ENCODE data around the gene NEK2.
"Not testable (repeated sequence)": the region's sequence is repeated elsewhere in the genome, so short reads cannot be mapped to it uniquely, and the experiment has no call there.

The NEK2 gene

DNA sequence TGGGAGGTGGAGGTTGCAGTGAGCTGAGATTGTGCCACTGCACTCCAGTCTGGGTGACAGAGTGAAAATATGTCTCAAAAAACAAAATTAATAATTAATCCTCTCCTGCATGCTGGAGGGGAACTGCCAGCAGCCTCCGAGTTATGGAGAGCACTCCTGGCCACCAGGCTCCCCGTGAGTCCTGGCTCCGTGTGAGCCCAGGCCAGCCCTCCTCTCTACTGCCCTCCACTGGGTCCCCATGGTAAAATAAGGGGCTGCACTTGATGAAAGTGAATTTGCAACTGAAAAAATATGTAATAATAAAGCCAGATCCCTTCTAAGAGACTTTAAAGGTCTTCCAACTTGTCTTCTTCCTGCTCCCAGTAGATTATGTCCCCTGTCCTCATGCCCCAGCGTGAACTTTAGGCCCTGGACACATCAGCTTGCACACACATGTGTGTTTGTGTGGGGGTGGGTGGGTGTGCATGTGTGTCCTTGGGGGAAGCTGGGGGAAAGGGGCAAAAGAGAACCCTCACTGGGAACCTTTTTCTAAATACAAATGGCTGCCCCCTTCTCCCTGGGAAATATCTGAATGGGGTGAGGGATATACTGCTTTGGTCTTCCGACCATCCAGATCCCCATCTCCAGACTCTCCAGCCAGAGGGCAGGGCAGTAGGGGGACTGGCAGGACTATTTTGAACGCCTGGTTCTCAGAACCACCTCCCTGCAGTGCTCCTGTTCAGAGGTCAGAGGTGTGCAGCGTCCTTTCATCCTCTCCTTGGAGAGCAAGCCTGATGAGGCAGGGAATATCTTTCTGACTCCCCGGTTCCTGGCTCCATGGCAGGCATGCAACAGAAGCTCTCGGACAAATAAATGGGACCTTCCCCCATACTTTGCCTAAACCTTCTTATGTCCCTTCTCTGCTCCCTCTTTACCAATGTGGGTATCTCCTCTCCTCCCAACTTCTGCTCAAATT lies 26.2 kb downstream of the NEK2 start:
- no peak for DNase-seq

DNA sequence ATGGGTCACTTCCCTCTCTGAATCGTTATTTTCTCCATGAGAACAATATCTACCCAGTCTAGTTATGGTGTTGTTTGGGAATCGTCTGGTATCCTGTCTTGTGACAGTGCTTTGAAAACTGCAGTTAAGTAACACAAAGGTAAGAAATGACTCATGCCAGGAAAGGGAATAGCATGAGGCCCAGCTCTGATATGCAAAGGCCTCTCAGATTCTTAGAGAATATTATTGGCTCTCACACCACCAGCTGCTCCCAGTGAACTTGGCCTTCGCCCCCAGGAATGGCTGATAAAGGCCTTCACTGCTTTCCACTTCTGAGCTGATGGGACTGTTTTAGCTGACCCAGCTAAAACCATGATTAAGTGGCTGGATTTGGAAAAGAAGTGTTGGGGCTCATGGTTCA lies 27.1 kb downstream of the NEK2 start:
- DNase-seq = no peak

DNA sequence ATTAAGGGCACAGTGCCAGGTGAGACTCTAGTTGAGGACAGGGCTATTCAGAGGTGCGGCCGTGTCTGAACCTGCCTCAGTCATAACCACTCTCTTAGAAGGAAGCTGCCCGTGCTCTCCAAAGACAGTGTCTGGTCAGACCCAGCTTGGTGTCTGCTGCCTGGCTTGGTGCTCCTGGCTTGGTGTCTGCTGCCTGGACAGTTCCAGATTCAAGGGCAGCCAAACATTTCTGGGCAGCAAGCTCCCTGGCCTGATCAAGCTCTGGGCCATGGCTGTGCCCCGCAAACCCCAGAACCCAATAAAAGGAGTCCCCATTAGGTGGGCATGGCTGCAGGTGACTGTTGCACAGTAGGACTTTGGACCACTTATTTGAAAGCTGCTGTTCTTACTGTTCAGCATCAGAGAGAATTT lies 27.7 kb downstream of the NEK2 start:
- peak; percentile 16 for DNase-seq

DNA sequence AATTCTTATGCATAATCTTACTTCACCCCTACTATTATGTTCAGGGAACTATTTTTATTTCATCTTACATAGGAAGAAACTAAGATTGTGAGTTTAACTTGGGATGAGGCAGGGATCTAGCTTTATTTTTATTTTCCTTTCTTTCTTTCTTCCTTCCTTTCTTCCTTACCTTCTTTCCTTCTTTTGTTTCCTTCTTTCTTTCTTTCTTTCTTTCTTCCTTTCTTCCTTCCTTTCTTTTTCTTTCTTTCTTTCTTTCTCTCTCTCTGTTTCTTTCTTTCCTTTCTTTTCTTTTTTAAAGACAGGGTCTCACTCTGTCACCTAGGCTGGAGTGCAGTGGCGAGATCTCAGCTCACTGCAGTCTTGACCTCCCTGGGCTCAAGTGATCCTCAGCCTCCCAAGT lies 28.9 kb downstream of the NEK2 start:
- no peak for DNase-seq

DNA sequence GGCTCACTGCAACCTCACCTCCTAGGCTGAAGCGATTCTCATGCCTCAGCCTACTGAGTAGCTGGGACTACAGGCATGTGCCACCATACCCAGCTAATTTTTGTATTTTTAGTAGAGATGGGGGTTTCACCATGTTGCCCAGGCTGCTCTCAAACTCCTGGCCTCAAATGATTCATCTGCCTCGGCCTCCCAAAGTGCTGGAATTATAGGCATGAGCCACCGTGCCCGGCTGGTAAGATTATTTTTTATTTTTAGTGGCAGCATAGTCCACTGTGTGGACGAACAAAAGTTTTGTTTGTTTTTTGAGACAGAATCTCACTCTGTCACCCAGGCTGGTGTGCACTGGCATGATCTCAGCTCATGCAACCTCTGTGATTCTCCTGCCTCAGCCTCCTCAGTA lies 29.8 kb downstream of the NEK2 start:
- not testable (repeated sequence) for DNase-seq

DNA sequence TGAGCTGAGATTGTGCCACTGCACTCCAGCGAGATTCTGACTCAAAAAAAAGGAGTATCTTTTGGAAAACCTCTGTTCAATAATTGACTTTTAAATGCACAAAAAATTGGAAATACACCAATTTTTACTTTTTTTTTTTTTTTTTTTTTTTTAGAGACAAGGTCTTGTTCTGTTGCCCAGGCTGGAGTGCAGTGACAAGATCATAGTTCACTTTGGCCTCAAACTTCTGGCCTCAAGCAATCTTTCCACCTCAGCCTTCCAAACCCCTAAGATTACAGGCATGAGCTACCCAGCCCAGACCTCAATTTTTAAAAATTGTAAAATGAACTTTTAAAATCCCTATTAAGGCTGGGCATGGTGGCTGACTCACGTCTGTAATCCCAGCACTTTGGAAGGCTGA lies 30.8 kb downstream of the NEK2 start:
- DNase-seq = no peak

DNA sequence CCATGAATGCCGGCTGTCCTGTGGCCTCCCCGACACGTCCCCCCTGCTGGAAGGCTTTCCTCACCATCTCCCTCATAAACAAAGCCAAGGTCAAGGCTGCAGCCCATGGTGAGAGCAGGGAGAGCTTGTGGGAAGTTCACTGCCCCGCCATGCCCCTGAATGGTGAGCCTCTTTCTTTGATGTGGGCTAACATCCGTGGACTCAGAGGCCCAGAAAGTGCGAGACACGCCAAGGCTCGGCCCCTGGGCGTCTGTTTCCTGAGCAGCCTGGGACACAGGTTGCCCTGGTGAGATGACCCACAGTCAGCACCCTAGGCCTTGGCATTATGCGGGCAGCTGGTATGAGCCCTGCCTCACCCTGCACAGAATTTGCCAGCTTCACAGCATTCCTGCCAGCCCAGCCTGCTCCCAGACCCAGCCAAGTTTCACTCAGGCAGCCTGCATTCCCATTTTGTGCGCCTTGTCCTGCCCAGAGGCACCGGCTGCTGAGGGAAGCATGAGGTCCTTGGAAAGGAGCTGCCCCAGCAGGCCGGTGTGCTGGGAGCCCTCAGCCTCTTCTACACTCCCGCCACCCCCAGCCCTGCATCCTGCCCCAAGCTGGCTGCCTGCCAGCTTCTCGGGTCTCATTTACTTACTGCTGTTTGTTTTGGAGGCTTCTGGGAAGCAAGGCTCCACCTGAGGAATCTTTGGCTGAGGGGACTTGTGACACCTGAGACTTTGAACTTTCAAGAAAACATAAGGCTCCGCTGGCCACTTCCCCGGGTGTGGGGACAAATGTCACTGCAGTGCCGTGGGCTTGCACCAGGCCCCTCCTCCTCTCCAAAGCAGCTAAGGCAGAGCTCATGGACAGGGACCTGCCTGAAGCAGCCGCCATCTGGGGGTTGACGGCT lies 31.9 kb downstream of the NEK2 start:
- DNase-seq = peak; percentile 84

DNA sequence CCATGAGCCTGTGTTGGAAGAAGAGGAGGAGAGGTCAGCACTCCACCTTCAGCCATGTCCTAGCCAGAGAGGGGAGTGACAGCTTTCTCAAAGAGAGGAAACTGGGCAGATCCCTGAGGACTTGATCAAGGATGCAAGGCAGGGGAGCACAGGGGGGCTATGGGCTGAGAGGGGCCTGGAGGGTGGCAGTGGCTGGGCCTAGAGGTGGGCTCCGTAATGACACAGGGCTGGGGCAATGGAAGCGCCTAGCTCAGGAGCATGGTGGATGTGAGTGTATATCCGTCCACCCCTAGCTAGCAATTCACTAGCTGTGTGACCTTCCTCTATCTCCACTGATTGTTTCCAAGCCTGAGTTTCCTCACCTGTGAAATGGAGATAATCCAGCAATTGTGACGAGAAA lies 32.6 kb downstream of the NEK2 start:
- no peak for DNase-seq

DNA sequence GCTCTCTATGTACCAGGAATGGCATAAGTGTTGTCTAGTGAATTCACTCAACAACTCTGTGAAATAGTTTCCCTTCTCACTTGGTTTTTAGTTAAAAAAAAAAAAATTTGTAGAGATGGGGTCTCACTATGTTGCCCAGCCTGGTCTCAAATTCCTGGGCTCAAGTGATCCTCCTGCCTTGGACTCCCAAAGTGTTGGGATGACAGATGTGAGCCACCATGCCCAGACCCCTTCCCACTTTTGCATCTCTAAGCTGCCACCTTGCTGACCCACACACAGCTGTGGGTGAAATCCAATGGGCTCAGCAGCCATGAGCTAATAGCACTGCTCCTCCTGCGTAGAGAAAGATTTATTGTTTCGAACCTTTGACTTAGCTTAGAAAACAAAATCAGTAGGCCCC lies 33.5 kb downstream of the NEK2 start:
- no peak for DNase-seq

DNA sequence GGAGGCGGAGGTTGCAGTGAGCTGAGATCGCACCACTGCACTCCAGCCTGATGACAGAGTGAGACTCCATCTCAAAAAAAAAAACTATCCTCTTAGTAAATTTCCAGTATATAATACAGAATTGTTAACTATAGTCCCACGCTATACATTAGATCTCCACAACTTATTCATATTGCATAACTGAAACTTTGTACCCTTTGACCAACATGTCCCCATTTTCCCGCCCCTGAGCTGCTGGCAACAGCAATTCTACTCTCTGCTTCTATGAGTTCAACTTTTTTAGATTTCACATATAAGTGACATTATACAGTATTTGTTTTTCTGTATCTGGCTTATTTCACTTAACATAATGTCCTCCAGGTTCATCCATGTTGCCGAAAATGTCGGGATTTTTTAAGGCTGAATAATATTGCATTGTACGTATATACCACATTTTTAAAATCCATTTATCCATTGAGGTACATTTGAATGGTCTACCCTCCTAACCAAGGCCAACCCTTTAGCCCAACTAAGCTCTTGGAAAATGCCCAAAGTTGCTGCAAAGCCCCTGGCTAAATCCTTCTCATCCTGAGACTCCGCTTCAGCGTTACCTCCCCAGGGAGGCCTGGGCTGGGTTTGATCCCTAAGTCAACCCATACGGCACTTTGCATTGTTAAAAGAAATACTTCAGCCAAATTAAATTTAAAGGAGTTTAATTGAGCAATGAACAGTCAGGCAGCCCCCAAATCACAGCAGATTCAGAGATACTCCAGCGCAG lies 34.2 kb downstream of the NEK2 start:
- DNase-seq = no peak

DNA sequence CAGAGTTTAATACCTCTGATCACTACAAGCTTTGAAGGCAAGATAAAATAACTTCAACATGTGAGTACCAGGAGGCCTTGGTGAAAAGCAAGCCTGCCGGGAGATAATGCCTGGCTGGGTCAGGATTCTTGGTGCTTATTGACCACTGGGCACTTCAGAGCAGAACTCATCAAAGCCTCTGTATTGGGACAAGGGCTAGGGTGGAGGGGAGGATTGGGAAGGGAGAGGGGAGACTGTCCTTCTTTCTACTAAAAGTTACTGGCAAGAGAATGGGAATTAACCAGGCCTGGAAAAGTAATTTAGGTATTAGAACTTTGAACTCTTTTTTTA lies 35.2 kb downstream of the NEK2 start:
- DNase-seq = no peak

DNA sequence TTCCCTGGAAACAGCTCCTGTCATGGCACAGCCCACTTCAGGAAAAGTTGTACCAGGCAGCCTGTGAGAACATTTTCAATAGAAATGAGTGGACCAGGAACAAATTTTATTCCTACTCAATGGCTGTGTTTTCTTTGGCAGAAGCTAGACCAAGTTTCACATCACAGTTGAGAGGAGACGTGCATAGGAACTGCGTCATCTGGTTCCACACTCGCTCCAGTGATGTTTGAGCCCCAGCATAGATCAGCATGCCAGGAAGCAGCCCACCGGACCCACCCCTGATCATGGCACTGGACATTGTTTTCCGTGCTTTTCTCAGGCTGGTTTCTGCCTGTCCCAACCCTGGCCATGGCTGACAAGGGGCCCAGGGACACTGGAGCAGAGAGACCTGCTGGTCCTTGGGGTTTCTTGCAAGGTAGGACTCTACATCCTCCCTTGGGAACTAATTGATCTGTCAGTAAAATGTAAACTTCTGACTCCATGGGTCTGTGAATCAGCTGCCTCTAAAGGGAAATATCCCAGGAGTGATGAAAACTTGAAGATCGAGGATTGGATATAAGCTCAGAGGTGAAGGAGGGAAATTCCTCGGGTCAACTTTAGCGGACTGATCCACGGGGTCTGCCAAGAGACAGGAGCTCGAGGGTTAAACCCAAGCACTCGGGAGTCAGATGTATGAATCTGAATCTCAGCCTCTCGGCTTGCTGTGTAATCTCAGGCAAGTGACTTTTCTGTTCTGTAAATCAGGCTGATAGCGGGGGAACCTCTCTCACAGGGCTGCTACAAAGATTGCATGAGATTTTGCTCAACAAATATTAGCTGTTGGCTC lies 35.7 kb downstream of the NEK2 start:
- no peak for DNase-seq

DNA sequence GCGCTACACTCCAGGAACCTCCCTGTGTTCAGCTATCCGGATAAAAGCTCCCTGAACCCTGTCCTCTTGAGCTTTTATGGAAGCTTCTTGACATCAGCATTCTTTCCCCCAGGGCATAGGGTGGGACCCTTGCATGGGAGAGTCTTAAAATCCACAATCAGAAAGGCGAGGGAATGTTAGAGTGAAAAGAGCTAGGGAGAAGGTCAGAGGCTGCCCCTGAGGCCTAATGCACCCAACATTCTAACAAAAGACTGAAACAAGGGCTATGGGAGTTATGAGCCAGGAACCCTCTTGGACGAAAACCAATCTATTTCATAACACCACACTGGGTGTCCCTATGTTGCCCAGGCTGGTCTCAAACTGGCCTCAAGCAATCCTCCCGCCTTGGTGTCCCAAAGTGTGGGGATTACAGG lies 36.7 kb downstream of the NEK2 start:
- DNase-seq = no peak

DNA sequence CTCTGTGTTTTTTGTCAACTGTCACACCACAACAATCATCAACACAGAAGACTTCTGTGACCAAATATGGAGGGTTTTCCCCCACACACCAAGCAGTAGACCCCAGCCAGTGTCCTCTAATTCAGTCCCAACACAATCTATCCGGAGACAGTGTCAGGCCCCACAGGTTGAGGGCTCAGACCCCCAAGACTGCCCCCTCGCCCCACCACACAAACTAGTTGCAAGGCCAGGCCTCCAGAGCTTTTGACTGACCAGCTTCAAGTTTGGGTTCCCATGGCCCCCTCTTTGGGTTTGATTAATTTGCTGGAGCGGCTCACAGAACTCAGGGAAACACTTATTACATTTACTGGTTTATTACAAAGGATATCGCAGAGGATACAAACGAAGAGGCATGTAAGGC lies 37.2 kb downstream of the NEK2 start:
- DNase-seq = no peak

DNA sequence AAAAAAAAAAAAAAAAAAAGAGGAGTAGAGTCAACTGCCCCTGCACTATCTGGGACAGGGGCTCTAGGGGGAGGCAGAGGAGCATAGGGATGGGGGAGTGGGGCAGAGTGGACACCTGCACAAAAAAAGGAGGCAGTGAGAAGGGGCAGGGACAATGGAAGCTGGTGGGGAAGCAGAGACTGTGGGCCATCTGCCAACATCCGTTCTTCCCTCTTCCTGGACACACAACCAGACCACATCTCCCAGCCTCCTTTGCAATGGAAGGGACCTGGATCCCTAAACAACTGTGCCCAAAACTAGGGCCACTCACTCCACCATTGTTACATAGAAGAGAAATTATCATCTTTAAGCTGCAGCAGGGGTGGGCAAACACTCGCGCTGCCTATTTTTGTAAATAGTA lies 38.4 kb downstream of the NEK2 start:
- no peak for DNase-seq

DNA sequence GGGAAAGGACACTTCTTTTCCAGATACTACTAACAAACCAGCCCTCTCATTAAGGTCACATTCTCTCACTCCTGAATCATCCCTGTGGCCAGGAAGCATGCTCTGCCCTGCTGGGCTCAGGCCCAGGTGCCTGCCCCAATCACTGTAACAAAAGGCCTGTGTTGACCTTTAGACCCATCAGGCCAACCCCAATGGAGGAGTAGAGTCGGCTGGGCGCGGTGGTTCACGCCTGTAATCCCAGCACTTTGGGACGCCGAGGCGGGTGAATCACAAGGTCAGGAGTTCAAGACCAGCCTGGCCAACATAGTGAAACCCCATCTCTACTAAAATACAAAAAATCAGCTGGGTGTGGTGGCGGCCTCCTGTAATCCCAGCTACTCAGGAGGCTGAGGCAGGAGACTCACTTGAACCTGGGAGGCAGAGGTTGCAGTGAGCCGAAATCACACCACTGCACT lies 38.8 kb downstream of the NEK2 start:
- DNase-seq = not testable (repeated sequence)

DNA sequence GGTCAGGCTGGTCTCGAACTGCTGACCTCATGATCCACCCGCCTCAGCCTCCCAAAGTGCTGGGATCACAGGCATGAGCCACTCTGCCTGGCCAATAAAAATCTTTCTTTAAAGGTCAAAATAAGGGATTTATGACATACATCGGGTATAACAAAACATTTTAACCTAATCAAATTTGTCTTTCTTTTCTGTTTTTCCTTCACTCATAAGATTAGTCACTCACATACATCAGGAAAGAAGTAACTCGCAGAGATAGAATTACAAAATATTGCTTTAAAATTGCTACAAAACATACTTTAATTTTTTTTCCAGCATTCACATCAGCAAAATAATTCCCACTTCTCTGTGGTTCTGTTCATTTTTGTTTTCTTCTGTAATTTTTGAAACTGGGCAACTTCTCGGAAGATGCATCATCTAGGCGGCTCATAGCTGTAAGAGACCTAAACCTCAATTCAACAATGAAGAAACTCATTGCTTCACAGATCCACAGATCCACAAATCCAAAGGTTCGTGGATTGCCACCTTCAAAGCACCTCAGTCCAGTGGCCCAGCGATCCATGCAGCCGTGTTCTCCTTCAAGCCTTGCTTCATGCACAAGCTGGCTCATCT lies 39.7 kb downstream of the NEK2 start:
- DNase-seq = no peak

DNA sequence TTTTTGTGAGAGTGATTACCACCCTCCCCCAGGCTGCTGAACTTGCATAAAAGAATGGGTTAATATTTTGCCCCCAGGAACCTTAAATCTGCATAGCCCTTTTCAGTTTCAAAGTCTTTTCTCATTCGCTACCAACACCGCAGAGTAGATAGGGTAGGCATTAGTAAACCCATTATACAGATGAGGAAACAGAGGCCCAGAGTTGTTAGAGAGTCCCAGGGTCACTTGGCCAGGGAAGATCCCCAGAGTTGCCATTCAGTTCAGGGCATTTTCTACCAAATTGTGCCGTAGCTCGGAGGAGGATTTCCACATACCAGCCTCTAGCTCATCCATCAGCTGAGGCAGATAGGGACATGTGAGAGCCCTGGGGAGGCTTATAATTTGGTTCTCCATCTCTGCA lies 40.5 kb downstream of the NEK2 start:
- no peak for DNase-seq

DNA sequence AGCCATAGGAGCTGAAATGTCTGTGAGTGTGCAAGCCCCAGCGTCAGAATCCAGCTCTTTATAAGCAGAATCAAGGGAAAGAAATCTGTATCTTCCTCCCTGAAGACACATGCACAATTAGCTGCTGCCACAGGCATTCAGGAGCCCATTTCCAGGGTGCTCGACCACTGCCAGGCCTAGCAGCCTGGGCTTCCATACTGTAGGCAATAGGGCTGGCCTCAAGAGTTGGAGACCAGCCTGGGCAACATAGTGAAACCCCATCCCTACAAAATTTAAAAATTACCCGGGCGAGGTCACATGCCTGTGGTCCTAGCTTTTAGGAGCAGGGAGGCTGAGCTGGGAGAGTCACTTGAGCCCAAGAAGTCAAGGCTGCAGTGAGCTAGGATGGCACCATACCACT lies 41.0 kb downstream of the NEK2 start:
- DNase-seq = no peak

DNA sequence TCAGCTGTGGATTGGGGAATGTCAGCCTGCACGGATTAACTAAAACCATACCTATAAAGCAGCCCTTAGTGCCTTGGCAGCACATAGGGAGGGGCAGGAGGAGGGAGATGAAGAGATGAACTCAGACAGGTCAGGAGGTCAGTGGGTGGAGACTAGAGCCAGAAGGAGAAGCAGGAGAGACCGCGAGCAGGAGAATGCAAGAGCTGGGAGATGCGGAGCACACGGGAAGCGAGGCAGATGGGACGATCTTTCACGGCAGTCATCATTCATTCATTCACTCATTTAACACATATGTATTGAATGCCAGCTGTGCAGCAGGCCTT lies 41.9 kb downstream of the NEK2 start:
- no peak for DNase-seq

DNA sequence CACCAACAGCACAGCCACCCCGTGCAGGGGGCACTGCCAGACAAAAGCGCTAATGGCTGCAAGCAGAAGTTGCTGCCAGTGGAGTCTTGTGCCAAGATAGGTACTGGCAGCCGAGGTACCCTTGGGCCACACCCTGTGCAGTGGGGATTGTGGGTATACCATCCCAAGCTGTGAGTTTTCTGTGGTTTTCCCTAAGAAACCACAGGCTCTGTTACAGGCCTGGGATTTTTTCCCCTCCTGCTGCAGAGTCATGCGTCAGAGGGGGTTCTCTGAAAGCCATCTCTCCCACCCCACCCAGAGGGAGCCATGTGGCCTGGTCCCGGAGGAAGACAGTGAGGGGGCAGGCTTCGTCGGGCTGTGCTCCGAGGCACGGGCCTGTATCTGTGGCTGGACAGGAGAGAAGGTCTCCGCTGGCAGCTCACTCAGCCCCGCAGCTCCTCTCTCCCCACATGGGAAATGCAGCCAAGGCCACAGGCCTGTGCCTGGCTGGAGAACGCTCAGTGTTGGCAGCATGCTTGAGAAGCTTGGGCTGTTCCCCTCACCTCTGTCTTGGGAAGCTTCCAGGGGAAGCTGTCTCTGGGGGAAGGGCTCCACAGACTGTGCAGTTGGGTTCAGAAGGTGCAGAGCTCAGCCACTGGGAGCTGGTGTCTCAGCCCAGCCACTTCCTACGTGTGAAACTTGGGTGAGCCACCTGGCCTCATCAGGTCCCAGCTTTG lies 42.5 kb downstream of the NEK2 start:
- DNase-seq = no peak
